ENCODE data around the gene ABCB6.

The ABCB6 gene

GRCh38 chr2:219218217-219218731 is 484 bp downstream of the ABCB6 start:
- TF ChIP-seq SIN3A (IDR thresholded peaks at IDR 0.05; ENCODE audit: borderline replicate concordance, insufficient read depth, low read length) (no peak; the same call in 1 of the 2 replicates), REST (IDR thresholded peaks at IDR 0.05; ENCODE audit: insufficient read depth in 1 of 2, low read depth in 2 of 2, low read length in 2 of 2) (peak; percentile 78 to 88)

GRCh38 chr2:219216535-219216915 is 2.2 kb downstream of the ABCB6 start:
- no peak for TF ChIP-seq TAF1 (IDR thresholded peaks at IDR 0.05; ENCODE audit: borderline replicate concordance, insufficient read depth, low read length)
- no peak for TF ChIP-seq POLR2AphosphoS5 (IDR thresholded peaks at IDR 0.05; ENCODE audit: low read depth, low read length)
- no peak for TF ChIP-seq SIN3A (IDR thresholded peaks at IDR 0.05; ENCODE audit: borderline replicate concordance, insufficient read depth, low read length)
- no peak for TF ChIP-seq REST (IDR thresholded peaks at IDR 0.05; ENCODE audit: insufficient read depth in 1 of 2, low read depth in 2 of 2, low read length in 2 of 2)
- TF ChIP-seq FOXP2 (optimal IDR thresholded peaks at IDR 0.05; ENCODE audit: borderline replicate concordance, extremely low read depth, extremely low read length, insufficient read depth) = no peak

GRCh38 chr2:219215871-219216534 is 2.8 kb downstream of the ABCB6 start:
- TF ChIP-seq SIN3A (IDR thresholded peaks at IDR 0.05; ENCODE audit: borderline replicate concordance, insufficient read depth, low read length) (no peak), FOXP2 (optimal IDR thresholded peaks at IDR 0.05; ENCODE audit: borderline replicate concordance, extremely low read depth, extremely low read length, insufficient read depth) (no peak), POLR2AphosphoS5 (IDR thresholded peaks at IDR 0.05; ENCODE audit: low read depth, low read length) (no peak), TAF1 (IDR thresholded peaks at IDR 0.05; ENCODE audit: borderline replicate concordance, insufficient read depth, low read length) (no peak), REST (IDR thresholded peaks at IDR 0.05; ENCODE audit: insufficient read depth in 1 of 2, low read depth in 2 of 2, low read length in 2 of 2) (no peak)

GRCh38 chr2:219214786-219215185 is 4.0 kb downstream of the ABCB6 start:
- no peak for TF ChIP-seq POLR2AphosphoS5 (IDR thresholded peaks at IDR 0.05; ENCODE audit: low read depth, low read length)
- no peak for TF ChIP-seq REST (IDR thresholded peaks at IDR 0.05; ENCODE audit: insufficient read depth in 1 of 2, low read depth in 2 of 2, low read length in 2 of 2)
- no peak for TF ChIP-seq TAF1 (IDR thresholded peaks at IDR 0.05; ENCODE audit: borderline replicate concordance, insufficient read depth, low read length)
- TF ChIP-seq SIN3A (IDR thresholded peaks at IDR 0.05; ENCODE audit: borderline replicate concordance, insufficient read depth, low read length) = no peak
- no peak for TF ChIP-seq FOXP2 (optimal IDR thresholded peaks at IDR 0.05; ENCODE audit: borderline replicate concordance, extremely low read depth, extremely low read length, insufficient read depth)

GRCh38 chr2:219214141-219214540 is 4.6 kb downstream of the ABCB6 start:
- TF ChIP-seq TAF1 (IDR thresholded peaks at IDR 0.05; ENCODE audit: borderline replicate concordance, insufficient read depth, low read length) = no peak
- no peak for TF ChIP-seq REST (IDR thresholded peaks at IDR 0.05; ENCODE audit: insufficient read depth in 1 of 2, low read depth in 2 of 2, low read length in 2 of 2)

All from PFSK-1 (cell line).